ENCODE results near the gene POU6F1.

POU6F1 gene

GRCh38 chr12:51147309-51147708 is 70.6 kb downstream of the POU6F1 start:
- DNase-seq = no peak

- no peak for DNase-seq
Observed at GRCh38 chr12:51139292-51139844, 78.5 kb downstream of the POU6F1 start.

All from NCI-H1436 treated with DMSO at 0.1 percent for 48 hours (cell line).